ENCODE measurements around the gene RHBDF1. TPM values are rescaled to one million over a fixed set of nuclear protein-coding genes. Genes with fewer than 3 reads are reported as not detected.

Gene RHBDF1
- total and polyA plus RNA-seq, 4 donors, result 1.8 to 6.2 (median 3.5) TPM

- Histone ChIP-seq H3K9ac (ENCODE audit: low read depth in 1 of 2, low read length in 2 of 2) (no peak overlapping the region), H3K36me3 (ENCODE audit: control insufficient read depth in 4 of 4, insufficient read depth in 3 of 4, low read depth in 1 of 4, low read length in 3 of 4) (no peaks in the 10 kb centered on the region), H3K4me3 (ENCODE audit: low read depth in 1 of 3, low read length in 3 of 3) (no peak overlapping the region), H3K27me3 (ENCODE audit: control insufficient read depth in 4 of 4, insufficient read depth in 4 of 4, low read length in 3 of 4) (no peaks in the 10 kb centered on the region), H3K4me1 (ENCODE audit: control insufficient read depth in 4 of 4, insufficient read depth in 4 of 4, low read length in 3 of 4) (no peaks in the 10 kb centered on the region), H3K9me3 (ENCODE audit: control insufficient read depth in 4 of 4, low read length in 3 of 4) (no peaks in the 10 kb centered on the region), H3K27ac (ENCODE audit: low read depth in 1 of 2, low read length in 2 of 2) (no peak overlapping the region)
- TF ChIP-seq FOXA2 (IDR thresholded peaks at IDR 0.05) (no peak), REST (IDR thresholded peaks at IDR 0.05) (no peak), JUND (IDR thresholded peaks at IDR 0.05) (no peak), RAD21 (IDR thresholded peaks at IDR 0.05) (no peak), ZBTB33 (IDR thresholded peaks at IDR 0.05) (no peak), HNF4A (conservative IDR thresholded peaks at IDR 0.05) (no peak), HNF4G (IDR thresholded peaks at IDR 0.05) (no peak), CTCF (IDR thresholded peaks at IDR 0.05; ENCODE audit: low read depth, low read length, missing input control) (no peak), ATF3 (IDR thresholded peaks at IDR 0.05) (no peak)
- WGBS, result 65% methylated on average over 48 of the region's 48 CpGs
- DNase-seq (ENCODE audit: low spot score), result no peak
Observed at GRCh38 chr16:9903-10665, 62.3 kb downstream of the RHBDF1 start.

Small RNAs within 50 kb of the gene (small RNA-seq; reads per million reads assigned to genes)
- gene MIR6859-4 (not detected), gene Z69720.2 (not detected)

Other genes with a start within 250 kb of the RHBDF1 start
- 1 to 10 TPM; 2.8 to 8.3 TPM for gene POLR3K, start 19.0 kb downstream of the RHBDF1 start, total RNA-seq
- 1 to 10 TPM; 6.5 to 9.8 TPM for gene POLR3K, start 19.0 kb downstream of the RHBDF1 start, polyA plus RNA-seq
- gene SNRNP25, start 18.8 kb downstream of the RHBDF1 start, total RNA-seq, result 10 to 100 TPM; 15.1 to 17.3 TPM
- 10 to 100 TPM; 18.1 to 22.2 TPM for gene SNRNP25, start 18.8 kb downstream of the RHBDF1 start, polyA plus RNA-seq
- gene MPG, start 5.6 kb upstream of the RHBDF1 start, total RNA-seq, result 10 to 100 TPM; 25.4 to 84.1 TPM
- gene MPG, start 5.6 kb upstream of the RHBDF1 start, polyA plus RNA-seq, result 10 to 100 TPM; 33.8 to 41.3 TPM
- 10 to 100 TPM in 1 of 2 donors, 1 to 10 TPM in 1; 9.7 to 35.9 TPM for gene NPRL3, start 66.0 kb upstream of the RHBDF1 start, total RNA-seq
- gene NPRL3, start 66.0 kb upstream of the RHBDF1 start, polyA plus RNA-seq, result 10 to 100 TPM in 1 of 2 donors, 1 to 10 TPM in 1; 5.3 to 10.3 TPM
- gene HBZ, start 80.0 kb upstream of the RHBDF1 start, total RNA-seq, result 10 to 100 TPM in 1 of 2 donors, not detected in 1; 55.8 TPM
- not detected for gene HBZ, start 80.0 kb upstream of the RHBDF1 start, polyA plus RNA-seq
- 1,000 to 10,000 TPM in 1 of 2 donors, not detected in 1; 2,893 TPM for gene HBM, start 93.3 kb upstream of the RHBDF1 start, total RNA-seq
- gene HBM, start 93.3 kb upstream of the RHBDF1 start, polyA plus RNA-seq, result under 1 TPM in 1 of 2 donors, not detected in 1; 0.28 TPM
- over 10,000 TPM in 1 of 2 donors, 1 to 10 TPM in 1; 2.8 to 36,951 TPM for gene HBA2, start 100.2 kb upstream of the RHBDF1 start, total RNA-seq
- gene HBA2, start 100.2 kb upstream of the RHBDF1 start, polyA plus RNA-seq, result 10 to 100 TPM; 15.5 to 76.5 TPM
- over 10,000 TPM in 1 of 2 donors, 1 to 10 TPM in 1; 3.5 to 19,034 TPM for gene HBA1, start 104.0 kb upstream of the RHBDF1 start, total RNA-seq
- 10 to 100 TPM; 18.5 to 41.6 TPM for gene HBA1, start 104.0 kb upstream of the RHBDF1 start, polyA plus RNA-seq
- 10 to 100 TPM in 1 of 2 donors, not detected in 1; 50.9 TPM for gene HBQ1, start 107.8 kb upstream of the RHBDF1 start, total RNA-seq
- not detected for gene HBQ1, start 107.8 kb upstream of the RHBDF1 start, polyA plus RNA-seq
- 10 to 100 TPM; 19.5 to 34.3 TPM for gene LUC7L, start 156.8 kb upstream of the RHBDF1 start, total RNA-seq
- 10 to 100 TPM; 11.5 to 19.8 TPM for gene LUC7L, start 156.8 kb upstream of the RHBDF1 start, polyA plus RNA-seq
- gene FAM234A, start 162.2 kb upstream of the RHBDF1 start, total RNA-seq, result 10 to 100 TPM; 26.6 to 29.0 TPM
- 10 to 100 TPM; 24.1 to 39.7 TPM for gene FAM234A, start 162.2 kb upstream of the RHBDF1 start, polyA plus RNA-seq
- gene RGS11, start 203.3 kb upstream of the RHBDF1 start, total RNA-seq, result 1 to 10 TPM in 1 of 2 donors, not detected in 1; 1.6 TPM
- gene RGS11, start 203.3 kb upstream of the RHBDF1 start, polyA plus RNA-seq, result under 1 TPM; 0.51 to 0.77 TPM
- under 1 TPM in 1 of 2 donors, not detected in 1; 0.08 TPM for gene ARHGDIG, start 208.0 kb upstream of the RHBDF1 start, total RNA-seq
- not detected for gene ARHGDIG, start 208.0 kb upstream of the RHBDF1 start, polyA plus RNA-seq
- gene PDIA2, start 210.5 kb upstream of the RHBDF1 start, total RNA-seq, result under 1 TPM in 1 of 2 donors, not detected in 1; 0.09 TPM
- under 1 TPM in 1 of 2 donors, not detected in 1; 0.03 TPM for gene PDIA2, start 210.5 kb upstream of the RHBDF1 start, polyA plus RNA-seq